SK-N-SH (cell line): Measurements from ENCODE around the gene PTPRF.

ENCODE experiments used
- CHD2 ChIP-seq: fragments of 150-350 bp; IDR thresholded peaks from 2 replicates; pipeline ENCODE4 v1.6.1; 2018; ENCODE audit warnings: low read length; ENCODE audit not compliant: partially characterized antibody
- CTCF ChIP-seq: fragments of 200-600 bp; sonication (generic); IDR thresholded peaks from 2 replicates; pipeline ENCODE4 v1.6.1; 2017; ENCODE audit warnings: antibody characterized with exemption, mild to moderate bottlenecking, moderate library complexity
- MEF2A ChIP-seq: IDR thresholded peaks from 2 replicates; pipeline ENCODE4 v1.4.0; 2012; ENCODE audit warnings: low read depth, borderline replicate concordance
- MXI1 ChIP-seq: IDR thresholded peaks from 2 replicates; pipeline ENCODE4 v1.6.1; 2012; ENCODE audit warnings: mild to moderate bottlenecking, low read depth, low read length, improper control_type of control experiment
- REST ChIP-seq: IDR thresholded peaks from 2 replicates; pipeline ENCODE4 v1.6.1; 2012; ENCODE audit warnings: mild to moderate bottlenecking, low read depth, low read length, moderate library complexity
- SMC3 ChIP-seq: IDR thresholded peaks from 2 replicates; pipeline ENCODE4 v1.6.1; 2012; ENCODE audit warnings: low read depth, low read length, improper control_type of control experiment
- TEAD4 ChIP-seq: IDR thresholded peaks from 2 replicates; pipeline ENCODE4 v1.4.0; 2012; ENCODE audit warnings: mild to moderate bottlenecking, borderline replicate concordance; ENCODE audit not compliant: insufficient read depth
- YY1 ChIP-seq: IDR thresholded peaks from 2 replicates; pipeline ENCODE4 v1.4.0; 2012; ENCODE audit warnings: low read depth, mild to moderate bottlenecking

- no peak for TF ChIP-seq CTCF
- TF ChIP-seq MEF2A: no peak
- no peak for TF ChIP-seq CHD2
- no peak for TF ChIP-seq SMC3
- TF ChIP-seq MXI1: no peak
- TF ChIP-seq REST: no peak
- TF ChIP-seq YY1: no peak
- no peak for TF ChIP-seq TEAD4
Measured at GRCh38 chr1:43671626-43672330, 141.1 kb downstream of the PTPRF start.
